Uterus (tissue), 4 donors: ENCODE results near the gene RAB35. TPM values are rescaled to one million over a fixed set of nuclear protein-coding genes. Genes with fewer than 3 reads are reported as not detected.

Experiments
- DNase-seq, 2 donors: peaks; one replicate each; pipeline ENCODE4 v3.0.0-alpha.2; 2019 to 2020
- H3K27ac ChIP-seq, 2 donors: fragments of 200-600 bp; sonication (generic); 1 replicate in 1 of 2; 2 replicates in 1 of 2; pipeline ENCODE4 v1.5.1; 2016 to 2018
- H3K27me3 ChIP-seq, 2 donors: fragments of 200-600 bp; sonication (generic); one replicate each; pipeline ENCODE4 v1.5.1; 2018 to 2019; ENCODE audit warnings: control low read depth in 1 of 2
- H3K36me3 ChIP-seq, 2 donors: fragments of 200-600 bp; sonication (generic); one replicate each; pipeline ENCODE4 v1.5.1; 2019; ENCODE audit warnings: control low read depth in 1 of 2
- H3K4me1 ChIP-seq, 2 donors: fragments of 200-600 bp; sonication (generic); one replicate each; pipeline ENCODE4 v1.5.1; 2018 to 2019; ENCODE audit warnings: control low read depth in 1 of 2
- H3K4me3 ChIP-seq, 2 donors: fragments of 200-600 bp; sonication (generic); 1 replicate in 1 of 2; 2 replicates in 1 of 2; pipeline ENCODE4 v1.5.1; 2018 to 2019; ENCODE audit warnings: mild to moderate bottlenecking in 1 of 2
- H3K9me3 ChIP-seq, 2 donors: fragments of 200-600 bp; sonication (generic); one replicate each; pipeline ENCODE4 v1.5.1; 2019; ENCODE audit warnings: control low read depth in 1 of 2
- POLR2A ChIP-seq, 2 donors: fragments of 450-650 bp; IDR thresholded peaks; one replicate each; pipeline ENCODE4 v1.6.1; 2016; ENCODE audit warnings: antibody characterized with exemption in 2 of 2, mild to moderate bottlenecking in 1 of 2, moderate library complexity in 1 of 2
- intact Hi-C: fragments of 100-400 bp; cut with DNase I; formaldehyde crosslinking; loops from one replicate; pipeline ENCODE4 v1.15.1; 2023; ENCODE audit warnings: low total_unique reads
- total RNA-seq, 4 donors: library from RNA; depleted of rRNA in 3 of 4; stranded (reverse); fragments of >200 nt in 3 of 4; gene quantifications; one replicate each; pipeline versions ENCODE4 v1.1.0 to v1.2.4, GENCODE V29; 2014 to 2023
- TF ChIP-seq, protein P1 (sequence below), 4 experiments: fragments of 200-600 bp in 2 of 4; fragments of 450-650 bp in 2 of 4; sonication (generic) in 2 of 4; IDR thresholded peaks; one replicate each; pipeline ENCODE4 v1.5.1; 2016 to 2019; ENCODE audit warnings: antibody characterized with exemption in 4 of 4, mild to moderate bottlenecking in 2 of 4, moderate library complexity in 1 of 4
- donor health status: DM: yes; HTN: yes; CAD: no.

The RAB35 gene
- total RNA-seq, 4 donors from 2014 or later, result 13.1 to 43.9 (median 22.4) TPM

DNA sequence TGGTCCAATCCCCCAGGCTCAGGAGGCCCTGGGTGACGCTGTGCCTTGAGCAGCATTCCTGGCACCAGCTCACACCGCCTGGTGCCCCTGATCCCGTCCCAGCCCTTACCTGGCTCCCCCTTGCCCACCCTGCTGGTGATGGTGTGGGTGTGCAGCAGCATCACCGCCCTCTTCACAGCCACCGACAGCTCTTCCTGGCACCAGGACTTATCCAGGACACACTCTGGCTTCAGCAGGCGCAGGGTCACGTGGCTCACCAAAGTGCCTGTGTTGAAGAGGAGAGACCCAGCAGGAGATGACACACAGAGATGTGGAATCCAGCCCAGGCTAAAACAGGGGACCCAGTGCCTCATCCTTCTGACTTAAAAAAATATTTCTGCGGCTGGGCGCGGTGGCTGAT, 41.8 kb upstream of the RAB35 start:
- no peak overlapping the region for H3K27ac ChIP-seq
- H3K36me3 ChIP-seq, result no peaks in the 10 kb centered on the region
- intact Hi-C loops, result no loop called here
- H3K4me3 ChIP-seq, result no peak overlapping the region
- no peak for DNase-seq
- no peaks in the 10 kb centered on the region for H3K27me3 ChIP-seq
- H3K9me3 ChIP-seq, result no peaks in the 10 kb centered on the region
- TF ChIP-seq POLR2A (IDR thresholded peaks at IDR 0.05), result no peak
- H3K4me1 ChIP-seq, result no peaks in the 10 kb centered on the region

- DNase-seq, result no peak
- Histone ChIP-seq H3K9me3 (no peaks in the 10 kb centered on the region), H3K36me3 (no peaks in the 10 kb centered on the region), H3K4me3 (no peak overlapping the region), H3K27ac (no peak overlapping the region), H3K4me1 (no peaks in the 10 kb centered on the region), H3K27me3 (no peaks in the 10 kb centered on the region)
- intact Hi-C loops, result no loop called here
- TF ChIP-seq, protein P1, sequence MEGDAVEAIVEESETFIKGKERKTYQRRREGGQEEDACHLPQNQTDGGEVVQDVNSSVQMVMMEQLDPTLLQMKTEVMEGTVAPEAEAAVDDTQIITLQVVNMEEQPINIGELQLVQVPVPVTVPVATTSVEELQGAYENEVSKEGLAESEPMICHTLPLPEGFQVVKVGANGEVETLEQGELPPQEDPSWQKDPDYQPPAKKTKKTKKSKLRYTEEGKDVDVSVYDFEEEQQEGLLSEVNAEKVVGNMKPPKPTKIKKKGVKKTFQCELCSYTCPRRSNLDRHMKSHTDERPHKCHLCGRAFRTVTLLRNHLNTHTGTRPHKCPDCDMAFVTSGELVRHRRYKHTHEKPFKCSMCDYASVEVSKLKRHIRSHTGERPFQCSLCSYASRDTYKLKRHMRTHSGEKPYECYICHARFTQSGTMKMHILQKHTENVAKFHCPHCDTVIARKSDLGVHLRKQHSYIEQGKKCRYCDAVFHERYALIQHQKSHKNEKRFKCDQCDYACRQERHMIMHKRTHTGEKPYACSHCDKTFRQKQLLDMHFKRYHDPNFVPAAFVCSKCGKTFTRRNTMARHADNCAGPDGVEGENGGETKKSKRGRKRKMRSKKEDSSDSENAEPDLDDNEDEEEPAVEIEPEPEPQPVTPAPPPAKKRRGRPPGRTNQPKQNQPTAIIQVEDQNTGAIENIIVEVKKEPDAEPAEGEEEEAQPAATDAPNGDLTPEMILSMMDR (IDR thresholded peaks at IDR 0.05), result no peak
- no peak for TF ChIP-seq POLR2A (IDR thresholded peaks at IDR 0.05)
These were observed 41.1 kb upstream of the RAB35 start for GRCh38 chr12:120157678-120158077.

DNA sequence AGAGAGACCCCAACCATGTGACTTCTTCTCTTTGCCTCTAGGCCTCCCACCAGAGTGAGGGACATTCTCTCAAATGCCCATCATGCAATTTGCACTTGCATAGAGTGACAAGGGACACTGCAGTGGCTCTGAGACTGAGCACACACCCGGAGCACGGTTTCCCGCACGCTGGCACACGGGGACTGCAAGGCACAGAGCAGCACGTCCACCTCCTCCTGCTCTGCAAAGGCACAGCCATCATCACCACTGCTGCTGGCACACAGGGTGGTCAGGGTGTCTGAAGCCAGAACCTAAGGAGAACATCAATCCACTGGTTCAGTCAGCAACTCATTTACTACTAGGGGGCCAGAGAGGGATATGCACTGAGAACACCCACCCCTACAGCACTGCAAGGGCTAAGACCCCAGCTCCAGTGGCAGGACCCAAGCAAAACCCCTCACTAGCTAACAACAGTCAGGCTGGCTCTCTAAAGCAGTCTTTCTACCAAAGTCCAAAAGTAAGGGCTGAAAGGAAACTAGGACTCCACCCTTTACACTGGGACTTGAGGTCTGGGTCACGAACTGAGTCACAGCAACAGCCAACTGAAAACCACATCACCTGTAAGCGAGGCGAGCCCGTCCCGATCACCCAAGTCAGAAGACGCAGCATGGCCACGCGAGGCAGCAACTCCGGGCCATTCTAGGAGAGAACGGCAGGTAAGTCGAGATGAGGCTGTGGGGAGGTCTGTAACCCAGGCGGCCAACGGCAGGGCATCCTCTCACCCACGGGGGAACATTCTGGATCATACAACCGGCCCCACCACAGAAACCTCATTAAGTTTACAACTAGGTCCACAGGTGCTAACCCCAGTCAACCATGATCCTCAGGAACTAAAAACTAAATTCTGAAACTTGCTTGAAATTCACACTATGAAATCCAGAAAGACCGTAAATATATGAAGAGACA, 40.0 kb upstream of the RAB35 start:
- Histone ChIP-seq H3K36me3 (no peaks in the 10 kb centered on the region), H3K4me3 (no peak overlapping the region), H3K9me3 (no peaks in the 10 kb centered on the region), H3K4me1 (no peaks in the 10 kb centered on the region), H3K27me3 (no peaks in the 10 kb centered on the region), H3K27ac (no peak overlapping the region)
- TF ChIP-seq POLR2A (IDR thresholded peaks at IDR 0.05), result no peak
- TF ChIP-seq, protein P1 (IDR thresholded peaks at IDR 0.05), result no peak
- intact Hi-C loops, result no loop called here
- DNase-seq, result no peak

GRCh38 chr12:120155072-120155471, 38.5 kb upstream of the RAB35 start:
- intact Hi-C loops, result no loop called here
- no peak overlapping the region for H3K4me3 ChIP-seq
- H3K4me1 ChIP-seq, result no peaks in the 10 kb centered on the region
- H3K27ac ChIP-seq, result no peak overlapping the region
- TF ChIP-seq POLR2A (IDR thresholded peaks at IDR 0.05), result no peak
- TF ChIP-seq, protein P1 (IDR thresholded peaks at IDR 0.05), result no peak
- DNase-seq, result no peak
- no peaks in the 10 kb centered on the region for H3K36me3 ChIP-seq
- H3K27me3 ChIP-seq, result no peaks in the 10 kb centered on the region
- H3K9me3 ChIP-seq, result no peaks in the 10 kb centered on the region

DNA sequence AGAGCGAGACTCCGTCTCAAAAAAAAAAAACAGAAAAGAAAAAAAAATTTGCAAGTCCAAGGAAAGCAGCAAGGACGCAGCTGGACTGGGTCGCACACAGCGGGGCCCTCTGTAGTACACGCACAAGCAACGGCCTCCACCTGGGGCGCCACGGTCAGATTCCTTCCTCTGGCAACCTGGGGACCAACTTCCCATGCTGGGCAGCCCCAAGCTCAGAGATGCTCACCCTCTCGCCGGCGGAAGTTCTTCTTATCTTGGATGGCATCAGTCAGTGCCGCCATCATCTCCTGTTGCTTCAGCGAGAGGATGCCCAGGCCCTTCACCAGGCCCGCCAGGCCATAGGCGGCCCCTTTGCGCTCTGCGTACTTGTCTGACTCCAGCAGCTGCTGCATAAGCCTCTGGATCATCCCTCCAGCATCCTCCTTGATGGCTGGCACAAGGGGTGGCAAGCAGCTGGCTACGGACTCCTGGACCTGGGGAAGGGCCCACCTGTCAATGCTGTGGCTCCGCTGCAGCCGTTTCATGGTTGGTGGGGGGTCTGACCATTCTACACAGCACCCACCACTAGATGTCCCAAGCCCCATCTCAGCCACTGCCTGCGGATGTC, 34.5 kb upstream of the RAB35 start:
- no peak for TF ChIP-seq POLR2A (IDR thresholded peaks at IDR 0.05)
- TF ChIP-seq, protein P1 (IDR thresholded peaks at IDR 0.05), result no peak
- Histone ChIP-seq H3K4me3 (no peak overlapping the region), H3K4me1 (no peaks in the 10 kb centered on the region), H3K27ac (no peak overlapping the region), H3K9me3 (no peaks in the 10 kb centered on the region), H3K27me3 (no peaks in the 10 kb centered on the region), H3K36me3 (no peaks in the 10 kb centered on the region)
- no peak for DNase-seq
- intact Hi-C loops, result no loop called here
